OCI-M1 (cell line): Measurements from ENCODE around the gene ADAMTS14.

ENCODE experiments used
- DNase-seq: peaks from one replicate; lab custom pipeline; 2025; lab: John Stamatoyannopoulos, UW

The ADAMTS14 gene

GRCh38 chr10:70771311-70772194 is 99.2 kb downstream of the ADAMTS14 start:
- no peak for DNase-seq

- no peak for DNase-seq
These were observed 100.3 kb downstream of the ADAMTS14 start for GRCh38 chr10:70772627-70773026.

DNA sequence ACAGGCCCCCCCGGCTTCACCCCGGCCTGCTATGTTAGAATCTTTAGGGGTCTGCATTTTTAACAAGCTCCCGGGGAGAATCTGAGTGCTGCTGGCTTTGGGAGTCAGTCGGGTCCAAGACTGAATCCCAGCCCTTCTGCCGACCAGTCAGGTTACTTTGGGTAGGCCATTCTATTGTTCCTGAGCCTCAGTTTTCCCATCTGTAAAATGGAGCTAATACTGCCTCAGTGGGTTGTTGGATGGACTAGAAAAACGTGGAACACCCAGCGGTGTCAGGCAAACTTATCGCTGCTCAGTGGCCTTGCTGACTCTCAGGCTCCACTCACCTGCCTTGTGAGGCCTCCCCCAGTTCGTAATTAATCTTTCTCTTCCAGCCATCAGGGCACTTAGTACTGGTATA is 101.2 kb downstream of the ADAMTS14 start:
- no peak for DNase-seq

DNA sequence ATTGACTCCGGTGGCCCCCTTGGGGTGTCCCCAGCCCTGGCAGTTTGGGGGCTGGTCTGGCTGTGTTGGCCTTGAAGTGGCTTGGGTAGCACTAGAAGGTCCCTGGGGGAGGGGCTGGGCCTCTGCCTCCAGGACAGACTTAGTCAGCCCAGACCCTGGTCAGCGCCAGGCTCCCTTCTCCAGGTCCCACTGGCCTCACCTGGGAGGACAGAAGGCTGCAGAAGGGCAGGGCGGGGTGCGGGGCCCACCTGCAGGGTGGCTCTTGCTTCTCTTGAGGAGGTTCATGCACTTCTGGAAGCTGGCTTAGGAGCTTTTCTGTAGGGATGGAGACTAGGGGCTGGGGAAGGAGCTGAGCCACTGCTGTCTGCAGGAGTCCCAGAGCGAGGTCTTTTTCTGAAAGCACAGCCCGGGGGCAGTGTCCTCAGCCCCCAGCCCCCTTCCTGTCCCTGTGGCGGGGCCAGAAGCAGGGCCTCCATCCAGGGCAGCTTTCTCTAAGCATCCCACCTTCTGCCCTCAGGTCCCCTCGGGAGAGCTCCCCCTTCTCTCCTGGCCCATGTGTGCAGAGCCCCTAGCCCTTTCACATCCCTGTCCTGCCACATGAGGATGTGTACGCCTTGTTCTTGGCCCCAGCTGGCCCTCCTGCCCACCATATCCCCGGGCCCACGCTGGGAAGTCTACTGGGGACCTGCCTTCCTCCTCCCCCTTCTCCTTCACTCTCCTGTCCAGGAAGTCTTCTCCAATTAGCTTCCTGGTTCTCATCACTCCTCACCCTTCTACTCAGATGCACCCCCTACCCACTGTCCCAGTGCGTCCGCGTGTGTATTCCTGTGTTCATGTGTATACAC is 101.9 kb downstream of the ADAMTS14 start:
- no peak for DNase-seq

GRCh38 chr10:70774810-70775678 is 102.7 kb downstream of the ADAMTS14 start:
- DNase-seq: no peak

- no peak for DNase-seq
These were observed 103.6 kb downstream of the ADAMTS14 start for GRCh38 chr10:70775679-70776454.

DNA sequence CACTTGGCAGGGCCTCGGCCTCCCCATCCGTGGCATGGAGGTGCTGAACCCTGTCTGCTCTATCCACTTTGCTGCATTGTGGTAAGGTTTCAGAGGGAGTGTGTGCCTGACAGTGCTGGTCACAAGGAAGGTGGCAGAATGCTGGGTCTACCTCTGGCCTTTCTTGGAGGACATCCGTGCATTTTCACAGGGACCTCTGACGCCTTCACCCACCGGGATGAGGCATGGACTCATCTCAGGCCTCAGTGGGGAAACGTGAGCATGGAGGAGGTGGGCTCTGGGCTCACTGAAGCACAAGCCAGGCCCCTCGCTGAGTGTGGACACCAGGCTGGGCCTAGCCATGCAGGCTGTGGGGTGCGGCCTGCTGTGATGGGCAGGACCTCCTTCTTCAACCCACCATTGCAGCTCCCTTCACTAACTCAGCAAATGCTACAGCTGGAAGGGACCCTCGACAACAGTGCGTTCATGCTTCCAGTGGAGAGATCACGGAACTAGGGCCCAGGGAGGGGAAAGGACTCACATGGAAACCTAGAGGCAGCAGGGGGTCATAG is 104.2 kb downstream of the ADAMTS14 start:
- DNase-seq: no peak

- DNase-seq: no peak
These were observed 105.0 kb downstream of the ADAMTS14 start for GRCh38 chr10:70777063-70777875.

DNA sequence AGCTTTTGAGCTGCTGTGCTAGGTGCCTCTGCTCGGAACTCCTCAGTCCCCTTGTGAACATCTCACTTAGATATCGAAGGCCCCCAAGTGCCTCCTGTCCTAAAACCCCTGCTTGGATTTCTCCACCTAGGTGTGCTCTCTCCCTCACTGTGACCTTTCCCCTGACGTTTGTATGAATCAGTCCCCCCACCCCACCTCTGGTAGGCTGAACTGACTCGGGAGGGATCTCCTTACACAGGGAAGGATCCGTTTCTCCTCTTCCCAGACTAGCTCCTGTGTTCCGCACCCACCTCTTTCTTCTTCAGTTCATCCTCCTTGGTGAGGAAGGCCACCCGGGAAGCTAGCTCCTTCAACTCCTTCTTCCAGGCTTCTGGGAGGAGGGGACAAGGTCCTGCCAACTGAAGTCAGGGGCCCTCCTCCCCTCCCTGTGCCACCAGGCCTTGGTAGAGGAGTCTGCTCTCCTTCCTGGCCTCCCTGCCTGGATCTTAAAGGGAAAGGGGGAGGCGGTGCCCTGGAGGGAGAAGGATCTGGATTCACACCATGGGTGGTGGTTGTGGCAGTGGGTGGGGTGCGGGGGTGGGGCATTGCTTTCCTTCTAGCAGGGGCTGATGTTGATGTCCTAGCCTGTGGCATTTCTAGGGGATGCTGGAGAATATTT is 106.1 kb downstream of the ADAMTS14 start:
- DNase-seq: no peak

DNA sequence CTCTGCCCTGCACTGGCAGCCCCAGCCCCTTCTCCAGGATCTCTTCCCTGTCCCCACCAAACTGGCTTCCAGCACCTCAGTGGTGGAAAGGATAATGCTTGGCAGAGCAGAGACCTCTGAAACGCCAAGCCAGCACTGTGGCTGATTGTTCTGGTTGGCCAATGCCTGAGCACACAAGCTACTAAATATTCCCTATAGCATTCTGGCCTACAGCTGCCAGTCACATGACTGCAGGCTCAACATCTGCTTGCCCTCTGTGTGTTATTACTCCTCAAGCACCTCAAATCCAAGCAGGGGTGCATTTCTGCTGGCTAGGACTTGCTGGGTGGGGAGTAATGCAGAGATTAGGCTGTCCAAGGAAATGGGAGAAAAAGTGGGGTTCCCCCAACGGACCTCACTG is 106.8 kb downstream of the ADAMTS14 start:
- no peak for DNase-seq

- DNase-seq: peak; percentile 80
These were observed 107.4 kb downstream of the ADAMTS14 start for GRCh38 chr10:70779511-70780369.

DNA sequence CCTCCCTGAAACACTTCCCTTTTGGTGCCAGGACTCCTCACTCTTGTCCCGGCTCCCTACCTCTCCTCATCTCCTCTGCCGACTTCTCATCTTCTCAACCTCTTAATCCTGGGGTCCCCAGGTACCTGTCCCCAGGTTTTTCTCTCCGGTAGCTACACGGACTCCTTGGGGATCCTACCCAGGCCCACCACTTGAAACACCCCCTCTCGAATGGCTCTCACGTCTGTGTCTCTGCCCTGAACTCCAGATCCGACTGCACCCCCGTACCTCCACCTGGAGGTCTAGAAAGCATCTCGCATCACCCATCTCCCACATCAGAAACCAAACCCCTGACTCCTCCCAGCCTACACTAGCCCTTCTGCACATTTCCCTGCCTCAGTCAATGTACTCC is 108.1 kb downstream of the ADAMTS14 start:
- DNase-seq: no peak

DNA sequence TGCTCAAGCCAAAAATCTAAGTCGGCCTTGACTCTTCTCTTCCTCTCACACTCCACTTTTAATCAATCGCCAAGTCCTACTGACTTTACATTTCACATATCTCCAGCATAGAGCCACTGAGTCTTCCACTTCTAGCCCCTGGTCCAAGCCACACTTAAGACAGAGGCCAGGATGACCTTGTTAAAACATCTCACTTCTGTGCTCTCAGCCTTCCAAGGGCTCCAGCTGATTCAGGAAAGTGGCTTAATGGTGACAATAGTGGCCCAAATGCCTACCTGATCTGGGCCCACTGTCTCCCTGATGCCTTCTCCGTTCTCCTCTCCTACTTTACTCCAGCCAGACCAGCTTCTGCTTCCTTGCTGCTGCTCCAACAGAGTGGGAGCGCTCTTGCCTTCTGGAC is 108.5 kb downstream of the ADAMTS14 start:
- no peak for DNase-seq

GRCh38 chr10:70781461-70782051 is 109.2 kb downstream of the ADAMTS14 start:
- no peak for DNase-seq

- no peak for DNase-seq
These were observed 109.9 kb downstream of the ADAMTS14 start for GRCh38 chr10:70782086-70782745.

DNA sequence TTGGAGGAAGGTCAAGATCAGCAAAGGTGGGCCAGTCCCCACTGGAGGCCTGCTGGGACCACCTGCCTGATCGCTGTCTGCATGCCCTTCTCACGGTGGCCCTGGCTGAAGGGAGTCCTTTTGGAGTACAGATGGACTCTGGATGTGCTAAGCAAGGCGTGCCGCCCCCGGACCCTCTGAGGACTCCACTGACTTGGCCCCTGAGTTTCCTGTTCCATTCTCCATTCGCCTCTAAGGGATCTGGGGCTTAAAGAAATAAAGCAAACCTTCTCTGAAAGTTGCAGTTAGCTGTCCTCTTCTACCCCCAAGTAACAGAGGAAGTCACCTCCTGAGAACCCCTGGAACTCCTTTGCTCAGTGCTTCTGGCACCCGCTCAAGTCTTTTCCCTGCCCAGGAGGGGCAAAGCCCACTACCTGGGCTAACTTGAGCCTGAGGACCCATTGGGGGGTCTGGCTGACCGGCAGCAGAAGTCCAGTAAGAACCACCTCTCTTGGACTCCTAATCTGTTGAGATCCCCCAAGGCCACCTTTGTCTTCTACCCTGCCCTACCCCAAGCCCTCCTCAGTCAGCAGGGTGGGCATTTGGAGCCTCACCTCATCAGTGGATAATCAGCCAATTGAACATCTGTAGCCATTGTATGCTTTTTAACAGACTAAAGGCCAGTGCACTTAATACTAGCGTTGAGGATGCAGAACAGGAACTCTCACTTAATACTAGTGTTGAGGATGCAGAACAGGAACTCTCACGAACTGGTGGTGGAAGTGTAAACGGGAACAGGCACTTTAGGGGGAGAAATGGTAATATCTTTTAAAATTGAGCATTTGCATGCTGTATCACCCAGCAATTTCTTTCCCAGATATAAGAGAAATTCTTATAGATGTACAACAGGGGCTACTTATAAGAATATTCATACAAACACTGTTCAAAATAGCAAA is 110.7 kb downstream of the ADAMTS14 start:
- DNase-seq: no peak

DNA sequence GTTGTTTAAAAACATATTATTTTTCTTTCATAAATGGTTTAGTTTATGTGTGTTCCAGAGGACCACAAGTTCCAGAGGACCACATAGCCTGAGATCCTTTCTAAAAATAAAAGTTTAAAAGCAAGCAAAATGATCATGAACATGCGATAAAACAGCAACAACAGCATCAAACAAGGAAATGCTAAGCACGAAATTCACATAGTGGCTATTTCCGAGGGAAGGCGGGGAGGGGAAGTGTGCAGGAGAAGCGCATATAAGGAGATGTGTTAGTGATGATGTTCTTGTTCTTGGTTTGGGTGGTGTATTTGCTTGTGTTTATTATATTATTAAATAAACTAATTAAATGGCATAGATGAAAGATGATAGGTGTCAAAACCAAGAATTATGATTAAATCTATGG is 111.7 kb downstream of the ADAMTS14 start:
- no peak for DNase-seq
